SU-DHL-6 (cell line): ENCODE results near the gene FHIP1A.

Experiments used
- H2AFZ ChIP-seq: fragments of 200-600 bp; sonication (generic); 2 replicates; pipeline ENCODE4 v1.6.1; 2014; ENCODE audit warnings: low read depth, mild to moderate bottlenecking, moderate library complexity, mixed read lengths, antibody characterized with exemption, low read length; ENCODE audit not compliant: severe bottlenecking
- H3F3A ChIP-seq: fragments of 200-600 bp; shearing (Covaris generic); 2 replicates; pipeline ENCODE4 v1.6.0; 2016; ENCODE audit warnings: antibody characterized with exemption, mild to moderate bottlenecking; ENCODE audit not compliant: insufficient read depth
- H3K27ac ChIP-seq: fragments of 200-600 bp; sonication (generic); 2 replicates; pipeline ENCODE4 v1.5.1; 2016; ENCODE audit warnings: low read depth, mild to moderate bottlenecking, low read length, moderate library complexity, mixed read lengths
- H3K27me3 ChIP-seq: fragments of 200-600 bp; sonication (generic), shearing (Covaris generic); 2 replicates; pipeline ENCODE4 v1.6.0; 2014; ENCODE audit warnings: mild to moderate bottlenecking, low read length
- H3K36me3 ChIP-seq: fragments of 200-600 bp; sonication (generic); 2 replicates; pipeline ENCODE4 v1.6.1; 2014; ENCODE audit warnings: mild to moderate bottlenecking, low read length, mixed read lengths
- H3K4me2 ChIP-seq: fragments of 300-600, 200-600 bp; shearing (Covaris generic), sonication (generic); 2 replicates; pipeline ENCODE4 v1.6.0; 2014; ENCODE audit warnings: low read length, low read depth, mild to moderate bottlenecking; ENCODE audit not compliant: poor library complexity, severe bottlenecking
- H3K4me3 ChIP-seq: fragments of 200-600 bp; sonication (generic); 2 replicates; pipeline ENCODE4 v1.5.1; 2014; ENCODE audit warnings: antibody characterized with exemption, low read length, mild to moderate bottlenecking, mixed read lengths; ENCODE audit not compliant: insufficient read depth, poor library complexity, severe bottlenecking
- H3K79me2 ChIP-seq: fragments of 200-600 bp; sonication (generic); 2 replicates; pipeline ENCODE4 v1.6.1; 2014; ENCODE audit warnings: mild to moderate bottlenecking, low read length, moderate library complexity; ENCODE audit not compliant: insufficient read depth
- H3K9ac ChIP-seq: fragments of 200-600 bp; sonication (generic); 2 replicates; pipeline ENCODE4 v1.7.0; 2014; ENCODE audit warnings: mild to moderate bottlenecking, low read length
- H3K9me2 ChIP-seq: fragments of 200-600 bp; sonication (generic); replicated peaks from 2 replicates; pipeline ENCODE4 v1.6.1; 2014; ENCODE audit warnings: low read length; ENCODE audit not compliant: insufficient read depth
- H3K9me3 ChIP-seq: fragments of 200-600 bp; sonication (generic); 2 replicates; pipeline ENCODE4 v1.6.1; 2014; ENCODE audit warnings: low read length, mixed read lengths; ENCODE audit not compliant: insufficient read depth
- H4K20me1 ChIP-seq: fragments of 200-600 bp; sonication (generic); 2 replicates; pipeline ENCODE4 v1.6.1; 2014; ENCODE audit warnings: low read depth, mild to moderate bottlenecking, antibody characterized with exemption, low read length, moderate library complexity, mixed read lengths
- EZH2phosphoT487 ChIP-seq: fragments of 200-600 bp; sonication (generic), shearing (Covaris generic); conservative IDR thresholded peaks from 2 replicates; pipeline ENCODE4 v1.6.1; 2018; ENCODE audit warnings: mild to moderate bottlenecking, antibody characterized with exemption, low read length, moderate library complexity, mixed read lengths
- TF ChIP-seq, protein P1 (sequence below): fragments of 200-600 bp; sonication (generic); IDR thresholded peaks from one replicate; pipeline ENCODE4 v1.5.1; 2017; ENCODE audit warnings: antibody characterized with exemption, mild to moderate bottlenecking, low read length, moderate library complexity; ENCODE audit not compliant: insufficient read depth, poor library complexity, severe bottlenecking

FHIP1A gene

DNA sequence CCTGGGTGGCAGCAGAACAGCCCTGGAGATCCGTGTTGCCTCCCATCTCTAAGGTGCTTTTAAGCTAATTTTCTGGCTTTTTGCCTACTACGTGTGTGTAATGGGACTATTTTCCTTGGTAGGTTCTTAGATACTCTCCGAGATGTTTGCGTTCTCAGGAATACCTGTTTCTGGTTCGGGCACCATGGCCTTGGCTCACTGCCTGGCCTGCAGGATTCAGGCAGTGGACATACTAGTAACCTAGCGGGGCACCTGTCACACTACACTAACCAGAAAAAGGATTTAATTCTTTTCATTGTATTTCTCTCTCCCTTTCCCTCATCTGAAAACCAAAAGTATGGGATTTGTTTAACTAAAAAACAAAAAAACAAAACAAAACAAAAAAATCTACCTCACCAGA, 29.2 kb downstream of the FHIP1A start:
- H4K20me1 ChIP-seq = no peaks in the 10 kb centered on the region
- H3K4me2 ChIP-seq = no peak overlapping the region
- H3F3A ChIP-seq = no peaks in the 10 kb centered on the region
- no peak overlapping the region for H3K9ac ChIP-seq
- H3K36me3 ChIP-seq = no peaks in the 10 kb centered on the region
- no peaks in the 10 kb centered on the region for H3K9me3 ChIP-seq
- no peaks in the 10 kb centered on the region for H3K9me2 ChIP-seq
- no peak overlapping the region for H3K27ac ChIP-seq
- H3K4me3 ChIP-seq = no peak overlapping the region
- no peak for TF ChIP-seq EZH2phosphoT487
- TF ChIP-seq, protein P1, sequence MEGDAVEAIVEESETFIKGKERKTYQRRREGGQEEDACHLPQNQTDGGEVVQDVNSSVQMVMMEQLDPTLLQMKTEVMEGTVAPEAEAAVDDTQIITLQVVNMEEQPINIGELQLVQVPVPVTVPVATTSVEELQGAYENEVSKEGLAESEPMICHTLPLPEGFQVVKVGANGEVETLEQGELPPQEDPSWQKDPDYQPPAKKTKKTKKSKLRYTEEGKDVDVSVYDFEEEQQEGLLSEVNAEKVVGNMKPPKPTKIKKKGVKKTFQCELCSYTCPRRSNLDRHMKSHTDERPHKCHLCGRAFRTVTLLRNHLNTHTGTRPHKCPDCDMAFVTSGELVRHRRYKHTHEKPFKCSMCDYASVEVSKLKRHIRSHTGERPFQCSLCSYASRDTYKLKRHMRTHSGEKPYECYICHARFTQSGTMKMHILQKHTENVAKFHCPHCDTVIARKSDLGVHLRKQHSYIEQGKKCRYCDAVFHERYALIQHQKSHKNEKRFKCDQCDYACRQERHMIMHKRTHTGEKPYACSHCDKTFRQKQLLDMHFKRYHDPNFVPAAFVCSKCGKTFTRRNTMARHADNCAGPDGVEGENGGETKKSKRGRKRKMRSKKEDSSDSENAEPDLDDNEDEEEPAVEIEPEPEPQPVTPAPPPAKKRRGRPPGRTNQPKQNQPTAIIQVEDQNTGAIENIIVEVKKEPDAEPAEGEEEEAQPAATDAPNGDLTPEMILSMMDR = no peak
- H2AFZ ChIP-seq = no peak overlapping the region
- no peaks in the 10 kb centered on the region for H3K27me3 ChIP-seq
- no peaks in the 10 kb centered on the region for H3K79me2 ChIP-seq

DNA sequence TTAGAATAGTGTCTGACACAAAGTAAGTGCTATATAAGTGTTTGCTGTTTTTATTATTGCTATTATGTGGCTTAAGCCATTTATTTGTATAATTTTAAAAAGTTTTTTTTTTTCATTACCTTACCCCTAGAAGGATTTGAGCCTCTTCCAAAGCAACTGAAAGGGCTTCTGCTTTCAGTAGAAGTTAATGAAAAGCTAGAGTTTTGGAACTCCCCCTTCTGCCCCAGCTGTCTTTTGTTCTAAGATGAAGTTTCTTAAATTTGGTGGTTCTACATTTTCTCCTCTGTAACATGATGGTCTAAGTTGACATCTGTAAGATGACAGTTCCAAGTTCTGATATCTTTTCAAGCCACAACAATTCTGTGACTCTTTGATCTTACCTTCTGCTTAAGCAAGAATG, 30.3 kb downstream of the FHIP1A start:
- Histone ChIP-seq H3K9me2 (no peaks in the 10 kb centered on the region), H3K9ac (no peak overlapping the region), H3K79me2 (no peaks in the 10 kb centered on the region), H3K27me3 (no peaks in the 10 kb centered on the region), H2AFZ (no peak overlapping the region), H3K36me3 (no peaks in the 10 kb centered on the region), H4K20me1 (no peaks in the 10 kb centered on the region), H3K4me2 (no peak overlapping the region), H3K9me3 (no peaks in the 10 kb centered on the region), H3K27ac (no peak overlapping the region), H3K4me3 (no peak overlapping the region), H3F3A (no peaks in the 10 kb centered on the region)
- TF ChIP-seq, protein P1 = no peak
- TF ChIP-seq EZH2phosphoT487 = no peak

GRCh38 chr4:151442002-151442401, 33.0 kb downstream of the FHIP1A start:
- Histone ChIP-seq H3K27me3 (no peaks in the 10 kb centered on the region), H3K4me3 (no peak overlapping the region), H3K27ac (no peak overlapping the region), H3K36me3 (no peaks in the 10 kb centered on the region), H3K4me2 (no peak overlapping the region), H4K20me1 (no peaks in the 10 kb centered on the region), H3K9me2 (no peaks in the 10 kb centered on the region), H3K9me3 (no peaks in the 10 kb centered on the region), H2AFZ (no peak overlapping the region), H3K79me2 (no peaks in the 10 kb centered on the region), H3K9ac (no peak overlapping the region), H3F3A (no peaks in the 10 kb centered on the region)
- no peak for TF ChIP-seq EZH2phosphoT487
- TF ChIP-seq, protein P1 = no peak
